NK-92 (cell line): ENCODE results near the gene HOXC4.

Source experiments
- DNase-seq: peaks from one replicate; lab custom pipeline; 2025; ENCODE audit not compliant: unreplicated experiment; lab: John Stamatoyannopoulos, UW

Gene HOXC4

DNA sequence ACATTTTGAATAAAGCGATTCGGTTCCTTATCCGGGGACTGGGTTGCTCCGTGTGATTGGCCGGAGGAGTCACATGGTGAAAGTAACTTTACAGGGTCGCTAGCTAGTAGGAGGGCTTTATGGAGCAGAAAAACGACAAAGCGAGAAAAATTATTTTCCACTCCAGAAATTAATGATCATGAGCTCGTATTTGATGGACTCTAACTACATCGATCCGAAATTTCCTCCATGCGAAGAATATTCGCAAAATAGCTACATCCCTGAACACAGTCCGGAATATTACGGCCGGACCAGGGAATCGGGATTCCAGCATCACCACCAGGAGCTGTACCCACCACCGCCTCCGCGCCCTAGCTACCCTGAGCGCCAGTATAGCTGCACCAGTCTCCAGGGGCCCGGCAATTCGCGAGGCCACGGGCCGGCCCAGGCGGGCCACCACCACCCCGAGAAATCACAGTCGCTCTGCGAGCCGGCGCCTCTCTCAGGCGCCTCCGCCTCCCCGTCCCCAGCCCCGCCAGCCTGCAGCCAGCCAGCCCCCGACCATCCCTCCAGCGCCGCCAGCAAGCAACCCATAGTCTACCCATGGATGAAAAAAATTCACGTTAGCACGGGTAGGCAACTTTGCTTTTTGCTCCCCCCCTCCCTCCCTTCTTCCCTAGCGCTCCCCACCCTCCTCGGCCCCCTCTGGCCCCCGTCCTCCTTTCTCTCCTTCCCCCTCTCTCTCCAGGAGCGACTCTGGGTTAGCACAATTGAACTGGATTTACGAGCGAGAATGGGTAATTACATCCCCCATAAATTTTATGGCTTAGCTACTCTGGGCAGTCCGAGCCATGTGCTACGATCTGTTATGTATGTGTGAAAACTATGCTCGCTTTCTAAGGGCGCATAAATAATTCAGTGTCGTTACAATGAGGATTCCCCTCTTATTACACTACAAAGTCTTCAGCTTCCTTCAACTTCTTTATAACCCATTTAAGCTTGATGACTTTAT lies at the start of gene HOXC4:
TSS of gene HOXC4 (plus strand) at position 85 of the 991 bp plus-strand sequence. CDS start at position 173, 88 bp downstream.
- no peak for DNase-seq

DNA sequence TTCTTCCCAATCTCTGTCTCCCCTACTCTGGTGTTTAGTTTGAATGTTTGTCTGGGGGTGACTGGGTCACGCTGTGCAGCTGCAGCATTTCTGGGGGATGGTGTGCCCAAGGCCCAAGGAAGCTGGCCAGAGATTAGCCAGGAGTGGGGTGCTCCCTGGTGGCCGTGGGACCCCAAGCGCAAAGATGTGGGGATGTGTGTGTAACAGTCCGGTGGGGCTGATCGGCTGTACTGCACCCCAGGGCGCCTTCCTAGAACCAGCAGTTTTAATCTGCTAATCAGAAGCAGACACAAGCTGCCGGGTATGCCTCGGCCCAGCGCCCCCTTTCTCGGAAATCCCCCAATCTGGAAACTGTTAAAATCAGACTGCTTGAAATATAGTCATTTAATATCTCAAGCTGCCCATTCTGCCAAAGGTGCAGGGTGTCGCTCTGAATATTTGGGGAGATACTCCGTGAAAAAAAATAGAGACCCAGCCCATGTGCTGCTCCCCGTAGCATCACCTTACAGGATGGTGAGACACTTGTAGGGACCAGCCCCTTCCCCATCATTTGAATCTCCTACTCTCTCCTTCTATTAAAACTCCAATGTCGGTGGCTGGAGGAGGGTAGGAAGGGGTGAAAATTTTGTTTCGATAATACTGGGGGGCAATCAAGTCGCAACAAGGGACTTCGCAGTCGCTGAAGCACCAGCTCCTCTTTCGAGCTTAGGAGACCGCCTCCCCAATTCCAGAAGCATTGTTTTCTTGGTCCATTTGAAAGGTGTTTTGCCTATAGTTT lies 49.4 kb upstream of the HOXC4 start:
- DNase-seq, result no peak

DNA sequence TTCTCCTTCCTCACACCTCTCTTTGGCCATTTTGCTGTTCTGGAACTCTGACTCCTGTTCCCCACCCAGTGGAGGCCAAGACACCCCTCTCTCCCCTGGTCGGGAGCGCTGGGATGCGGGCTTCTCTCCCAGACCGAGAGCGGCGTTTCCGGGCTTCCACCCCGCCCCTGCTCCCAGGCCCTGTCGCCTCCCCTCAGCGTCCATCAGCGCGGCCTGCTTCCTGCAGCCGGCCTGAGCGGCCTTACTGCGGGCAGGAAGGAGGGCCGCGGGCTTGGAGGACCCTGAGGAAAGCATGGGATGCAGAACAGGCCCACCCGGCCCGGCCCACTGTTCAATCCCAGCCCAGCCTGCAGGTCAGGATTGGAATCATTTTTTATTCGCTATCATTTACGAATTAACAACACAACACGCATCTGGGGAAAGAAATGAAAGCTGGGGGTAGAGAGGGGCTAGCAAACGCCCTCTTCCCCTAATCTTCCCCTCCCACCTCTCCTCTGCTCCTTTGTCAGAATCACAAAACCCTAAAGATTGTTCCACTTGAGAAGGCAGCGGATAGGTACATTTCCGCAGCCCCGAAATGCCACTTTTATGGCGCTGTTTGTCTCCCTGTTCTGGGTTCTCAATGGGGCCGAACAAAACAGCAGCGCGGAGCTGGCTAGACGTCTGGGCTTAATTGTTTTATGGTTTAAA lies 48.6 kb upstream of the HOXC4 start:
- DNase-seq, result no peak

DNA sequence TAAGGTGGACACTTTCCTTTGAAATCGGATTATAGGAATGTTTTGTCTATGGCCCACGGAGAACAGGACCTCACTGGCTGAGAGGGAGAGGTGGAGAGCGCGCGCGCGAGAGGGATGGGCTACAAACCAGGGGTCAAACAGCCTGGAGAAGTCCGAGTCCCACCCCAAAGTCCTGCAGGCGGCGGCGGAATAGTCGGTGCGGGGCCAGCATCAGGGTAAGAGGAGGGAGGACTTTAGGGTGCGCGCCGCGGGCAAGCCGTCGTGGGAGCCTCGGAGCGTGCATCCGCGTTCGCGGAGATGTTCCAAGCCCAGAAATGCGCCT lies 48.1 kb upstream of the HOXC4 start:
- no peak for DNase-seq

DNA sequence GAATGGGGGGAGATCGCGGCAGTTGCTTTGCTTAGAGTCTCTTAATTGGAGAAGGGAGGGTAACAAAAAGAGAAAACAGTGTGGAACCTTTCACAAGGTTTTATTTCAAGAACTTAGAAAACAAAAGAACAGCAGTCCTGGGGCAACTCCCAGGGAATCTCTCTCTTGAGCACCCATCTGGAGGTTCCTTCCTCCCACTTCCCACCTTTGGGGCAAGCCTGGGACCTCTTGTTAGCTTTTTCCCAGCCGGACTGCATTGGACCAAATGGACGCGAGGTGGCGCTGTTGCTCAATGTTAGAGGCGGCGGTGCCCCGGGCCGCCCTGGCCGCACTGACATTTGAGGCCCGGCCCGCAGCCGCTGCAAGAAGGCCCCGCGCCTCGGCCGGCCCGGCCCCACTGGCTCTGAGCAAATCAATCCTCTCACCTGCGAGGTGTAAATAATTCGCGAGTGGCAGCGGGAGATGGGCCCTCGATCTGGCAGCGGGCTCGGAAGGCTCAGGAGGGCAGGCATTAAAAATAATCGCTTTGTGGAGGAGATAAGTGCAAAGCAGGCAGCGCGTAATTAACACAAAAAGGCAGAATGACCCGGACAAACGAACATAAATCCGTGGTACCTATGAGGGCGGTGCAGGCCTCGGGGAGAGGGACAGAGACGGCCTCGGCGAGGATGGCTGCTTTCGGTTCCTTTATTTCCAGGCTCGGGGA lies 47.6 kb upstream of the HOXC4 start:
- no peak for DNase-seq

DNA sequence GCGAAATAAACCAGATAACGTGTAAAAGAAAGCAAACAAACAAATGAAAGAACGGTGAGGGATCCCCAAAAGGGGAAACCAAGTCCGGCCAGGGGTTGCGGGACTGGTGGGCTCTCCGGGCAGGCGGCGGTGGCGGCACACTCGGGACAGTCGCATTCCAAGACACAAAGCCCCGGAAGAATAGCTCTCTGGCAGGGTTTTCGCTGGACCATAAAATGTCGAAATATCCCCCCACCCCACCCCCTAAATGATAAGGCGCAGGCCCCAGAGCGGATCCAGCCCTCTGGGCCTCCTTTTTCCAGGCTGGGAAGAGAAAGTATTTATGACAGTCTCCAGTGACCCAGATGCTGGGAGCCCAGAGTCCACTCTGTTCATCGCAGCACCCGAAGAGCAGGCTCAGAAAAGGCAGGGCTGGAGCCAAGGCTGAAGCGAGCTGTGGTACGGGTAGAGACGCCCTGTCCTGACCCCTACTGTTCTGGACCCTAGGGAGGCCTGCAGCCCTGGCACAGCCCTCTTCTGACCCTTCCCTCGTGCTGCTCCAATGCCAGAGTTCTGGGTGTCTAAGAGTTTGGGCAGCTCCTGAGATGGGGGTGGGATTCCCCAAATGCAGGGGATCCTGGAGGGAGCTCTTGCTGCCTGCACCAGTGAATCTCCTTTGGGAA lies 46.9 kb upstream of the HOXC4 start:
- no peak for DNase-seq

DNA sequence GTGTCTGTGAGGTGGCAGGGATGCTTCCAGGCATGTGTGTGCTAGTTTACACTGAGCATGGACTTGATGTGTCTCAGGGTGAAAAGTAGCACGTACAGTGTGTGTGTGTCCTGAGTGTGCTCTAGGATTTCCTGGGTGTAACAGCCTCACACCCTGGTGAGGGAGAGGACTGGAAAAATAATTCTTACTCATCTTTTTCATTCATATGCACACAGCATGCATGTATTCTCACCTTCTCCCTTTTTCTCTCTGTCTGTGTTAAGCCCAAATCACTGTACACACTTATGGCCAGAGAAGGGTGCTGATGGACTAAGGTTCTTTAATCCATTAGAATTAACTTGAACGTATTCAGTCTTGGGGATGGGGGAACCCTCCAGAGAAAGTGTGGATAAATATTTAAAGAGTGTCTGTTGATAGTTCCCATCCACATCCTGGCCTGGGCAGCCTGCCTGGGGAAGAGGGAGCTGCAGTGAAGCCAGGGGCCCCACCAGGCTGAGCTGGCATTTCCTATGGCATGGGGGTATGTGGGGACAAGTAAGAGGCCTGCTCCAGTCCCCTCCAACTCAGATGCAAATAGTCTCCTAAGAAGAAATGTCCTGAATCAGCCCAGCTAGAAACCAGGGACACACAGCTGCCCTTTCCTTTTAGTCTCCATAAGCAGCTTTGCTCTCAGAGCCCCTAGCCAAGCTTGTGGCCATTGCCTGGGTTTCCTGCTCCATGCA lies 45.9 kb upstream of the HOXC4 start:
- DNase-seq, result no peak

DNA sequence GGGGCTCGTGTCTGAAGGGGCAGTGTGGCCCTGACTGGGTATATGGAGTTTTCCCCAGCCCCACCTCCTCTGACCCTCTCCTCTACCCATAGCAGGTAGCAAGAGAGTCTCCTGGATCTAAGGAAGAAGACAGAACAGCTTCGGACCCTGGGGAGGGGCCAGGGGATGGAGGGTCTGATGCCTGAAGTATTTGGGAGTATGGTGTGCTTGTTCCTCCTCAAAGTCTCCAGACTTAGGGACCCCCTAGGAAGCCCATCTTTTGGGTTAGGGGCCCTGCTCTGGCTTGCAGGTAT lies 45.4 kb upstream of the HOXC4 start:
- DNase-seq, result no peak

DNA sequence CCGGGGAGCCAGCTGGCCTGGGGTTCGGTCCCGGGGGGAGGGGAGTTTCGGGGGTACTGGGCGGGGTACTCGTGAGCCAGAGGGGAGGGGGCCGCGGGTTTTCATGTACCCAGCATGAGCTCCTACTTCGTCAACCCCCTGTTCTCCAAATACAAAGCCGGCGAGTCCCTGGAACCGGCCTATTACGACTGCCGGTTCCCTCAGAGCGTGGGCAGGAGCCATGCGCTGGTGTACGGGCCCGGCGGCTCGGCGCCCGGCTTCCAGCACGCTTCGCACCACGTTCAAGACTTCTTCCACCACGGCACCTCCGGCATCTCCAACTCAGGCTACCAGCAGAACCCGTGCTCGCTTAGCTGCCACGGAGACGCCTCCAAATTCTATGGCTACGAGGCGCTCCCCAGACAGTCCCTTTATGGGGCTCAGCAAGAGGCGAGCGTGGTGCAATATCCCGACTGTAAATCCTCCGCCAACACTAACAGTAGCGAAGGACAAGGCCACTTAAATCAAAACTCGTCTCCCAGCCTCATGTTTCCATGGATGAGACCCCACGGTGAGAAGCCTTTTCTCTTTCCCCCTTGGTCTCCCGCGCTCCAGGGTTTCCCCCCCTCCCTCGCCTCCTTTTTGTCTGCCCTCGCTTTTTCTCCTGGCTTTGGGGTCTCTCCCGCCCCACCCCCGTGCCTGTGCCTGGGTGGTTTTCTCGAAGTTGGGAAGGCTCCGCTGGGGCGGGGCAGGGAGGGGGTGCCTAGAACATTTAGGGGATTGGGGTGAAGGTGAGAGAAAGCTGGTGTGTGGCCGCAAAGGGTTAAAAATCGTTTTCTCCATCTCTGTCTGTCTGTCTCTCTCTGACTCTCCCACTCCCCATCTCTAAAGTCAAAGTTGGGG lies 44.2 kb upstream of the HOXC4 start:
- DNase-seq, result no peak

DNA sequence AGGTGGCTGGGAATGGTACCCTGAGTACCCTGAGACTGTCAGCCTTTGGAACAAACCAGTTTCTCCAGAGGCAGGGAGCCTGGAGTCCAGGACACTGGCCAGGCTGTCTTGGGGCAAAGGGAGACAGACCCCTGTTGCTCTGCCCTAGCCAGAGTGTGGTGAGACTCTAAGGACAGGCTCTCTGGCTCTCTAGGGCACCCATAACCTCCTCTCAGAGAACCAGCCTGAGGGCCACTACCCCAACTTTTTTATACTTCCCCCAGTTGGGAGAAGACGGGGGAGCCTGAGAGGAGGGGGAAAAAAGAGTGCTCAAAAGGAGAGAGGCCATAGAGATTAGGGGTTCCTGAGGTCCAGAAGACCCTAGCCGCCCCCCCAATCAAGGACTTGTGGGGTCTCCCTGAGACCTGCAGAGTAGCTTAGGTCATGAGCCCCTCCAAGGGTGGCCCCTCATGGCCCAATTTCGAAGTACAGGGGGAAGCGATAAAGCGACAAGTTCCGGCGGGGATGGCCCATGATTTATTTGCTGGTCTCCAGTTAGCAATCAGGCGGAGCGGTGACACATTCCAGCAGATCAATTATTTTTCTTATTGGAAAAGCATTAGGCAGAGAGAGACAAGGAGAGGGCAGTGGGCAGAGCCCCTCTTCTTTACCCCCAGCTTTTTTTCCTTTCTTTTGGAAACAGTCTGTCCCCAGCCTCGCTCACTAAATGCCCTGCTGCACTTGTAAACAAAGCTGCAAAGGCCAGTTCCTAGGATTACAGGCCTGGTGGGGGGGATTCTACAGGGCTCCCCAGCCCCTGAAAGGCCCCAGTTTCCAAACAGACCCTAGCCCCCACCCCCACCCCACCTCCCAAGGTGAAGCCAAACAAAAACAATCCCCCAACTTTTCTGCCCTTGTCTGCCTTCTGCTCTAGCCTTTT lies 43.3 kb upstream of the HOXC4 start:
- no peak for DNase-seq

DNA sequence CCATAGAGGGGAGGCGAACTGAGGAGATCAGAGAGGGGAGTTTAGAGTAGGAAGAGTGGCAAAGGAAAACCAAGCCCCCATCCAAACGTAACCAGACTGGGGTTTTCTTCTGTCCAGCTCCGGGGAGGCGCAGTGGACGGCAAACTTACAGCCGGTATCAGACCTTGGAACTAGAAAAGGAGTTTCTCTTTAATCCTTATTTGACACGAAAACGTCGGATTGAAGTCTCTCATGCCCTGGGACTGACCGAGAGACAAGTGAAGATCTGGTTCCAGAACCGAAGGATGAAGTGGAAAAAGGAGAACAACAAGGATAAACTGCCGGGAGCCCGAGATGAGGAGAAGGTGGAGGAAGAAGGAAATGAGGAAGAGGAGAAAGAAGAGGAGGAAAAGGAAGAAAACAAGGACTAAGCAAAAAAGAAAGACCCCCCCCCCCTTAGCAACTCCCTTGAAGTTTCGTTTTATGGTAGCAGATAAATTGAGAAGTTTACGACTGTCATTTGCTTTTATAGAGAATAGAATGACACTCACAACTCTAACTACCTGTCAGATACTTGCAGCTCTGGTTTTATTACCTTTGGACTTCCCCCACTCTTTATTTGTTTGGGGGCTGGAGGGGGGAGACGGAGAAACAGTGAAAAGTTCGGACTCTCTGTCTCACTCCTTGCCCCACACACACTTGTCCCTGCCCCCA lies 42.5 kb upstream of the HOXC4 start:
- no peak for DNase-seq

DNA sequence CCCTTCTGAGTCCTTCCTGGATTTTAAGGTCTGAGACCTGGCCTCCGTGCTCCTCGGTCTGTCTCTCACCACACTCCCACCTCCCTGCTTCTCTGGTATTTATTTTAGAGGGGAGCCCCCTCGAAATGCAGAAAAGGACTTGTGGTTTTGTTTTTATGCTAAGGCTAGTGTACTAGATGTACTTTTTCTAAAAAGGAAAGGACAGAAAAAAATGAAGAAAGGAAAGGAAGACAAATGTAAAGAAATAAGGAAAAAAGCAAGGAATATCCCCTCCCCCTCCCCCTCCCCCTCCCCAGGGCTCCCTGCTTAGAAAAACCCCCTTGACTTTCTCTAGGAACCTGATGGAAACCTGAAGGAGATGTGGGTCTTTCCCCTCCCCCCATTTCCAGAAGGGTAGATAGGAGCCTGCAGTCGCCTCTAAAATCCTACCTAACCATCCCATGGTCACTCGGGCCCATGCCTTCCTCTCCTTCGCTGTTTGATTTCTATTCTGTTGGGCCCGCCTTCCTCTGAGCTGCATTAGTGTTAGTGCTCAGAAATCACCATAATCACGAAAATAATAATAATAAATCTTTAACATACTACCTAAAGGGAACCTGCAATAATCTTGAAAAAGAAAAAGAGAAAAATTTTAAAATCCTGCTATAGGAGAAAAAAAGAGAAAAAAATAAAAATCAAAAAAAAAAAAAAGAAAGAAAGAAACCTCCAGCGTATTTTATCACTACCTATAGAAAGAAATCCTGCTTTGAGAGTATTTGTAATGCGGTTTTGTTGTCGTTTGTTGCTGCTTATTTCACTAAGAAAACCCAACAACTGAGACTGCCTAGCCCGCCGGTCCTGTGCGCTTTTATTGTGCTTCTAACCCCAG lies 41.7 kb upstream of the HOXC4 start:
- DNase-seq, result no peak

DNA sequence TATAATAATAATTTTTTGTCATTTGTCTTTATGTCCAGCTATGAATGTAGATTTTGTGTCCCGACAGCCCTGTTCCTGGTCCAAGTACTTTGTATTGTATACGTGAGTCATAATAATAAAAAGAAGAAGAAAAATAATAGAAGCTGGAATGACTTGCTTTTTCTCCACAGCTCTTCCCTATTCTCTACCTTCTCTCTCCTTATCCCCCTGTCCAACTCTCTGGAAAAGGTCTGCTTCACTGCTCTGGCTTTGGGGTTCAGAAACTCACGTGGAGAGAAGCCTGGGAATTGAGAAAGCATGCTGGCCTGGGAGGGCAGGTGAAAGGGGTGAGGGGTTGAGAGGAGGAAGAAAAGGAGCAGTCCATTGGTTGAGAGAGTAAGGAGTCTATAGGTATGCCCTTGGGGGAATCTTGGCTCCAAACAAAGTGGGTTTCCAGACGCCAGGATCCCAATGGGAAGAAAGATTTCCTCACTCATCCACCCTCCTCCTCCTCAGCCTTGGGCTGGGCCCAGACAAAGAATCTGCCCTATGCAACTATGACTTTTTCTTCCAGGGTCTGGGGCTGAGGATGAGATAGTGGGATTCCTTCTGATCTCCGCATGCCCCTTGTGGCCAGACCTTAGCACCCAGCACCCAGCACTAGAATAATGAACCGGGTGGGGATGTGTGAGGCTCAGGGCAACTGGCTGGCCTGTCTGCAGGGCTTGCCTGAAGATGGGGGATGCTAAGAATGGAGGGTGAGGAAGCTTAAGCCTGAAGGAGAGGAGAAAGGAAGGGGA lies 40.8 kb upstream of the HOXC4 start:
- DNase-seq, result no peak

DNA sequence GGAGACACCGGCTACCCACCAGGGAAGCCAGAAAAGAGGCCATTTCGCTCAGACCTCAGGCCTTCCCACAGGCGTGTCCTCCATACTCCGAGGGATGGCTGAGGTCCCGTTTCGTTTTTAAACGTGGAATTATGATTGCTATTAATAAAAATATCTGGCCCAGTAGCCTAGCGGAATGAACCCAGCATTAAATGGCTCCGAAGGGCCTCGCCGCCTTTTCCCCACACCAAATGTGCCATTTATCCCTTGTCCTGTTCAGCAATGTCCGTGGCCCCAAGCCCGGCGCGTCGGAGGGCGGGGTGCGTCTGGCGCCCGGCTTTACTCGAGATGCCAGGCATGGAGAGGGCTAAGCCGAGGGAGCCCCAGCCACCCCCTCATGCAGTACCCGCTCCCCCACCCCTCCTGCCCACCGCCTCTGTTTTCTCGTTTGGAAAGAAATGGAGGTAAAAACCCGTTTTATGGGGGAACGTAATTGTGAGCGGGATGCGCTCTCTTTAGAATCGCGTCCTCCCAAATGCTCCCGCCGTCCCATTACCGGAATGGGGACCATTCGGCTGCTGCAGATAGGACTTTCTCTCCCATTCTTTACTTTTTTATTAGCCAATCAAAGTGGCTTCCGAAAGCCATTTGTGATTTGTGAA lies 39.1 kb upstream of the HOXC4 start:
- no peak for DNase-seq
